Mesothelial cell of epicardium (in vitro differentiated cells): Measurements from ENCODE around the gene EGFL8. TPM values are rescaled to one million over a fixed set of nuclear protein-coding genes. Genes with fewer than 3 reads are reported as not detected.
A peak's percentile ranks its signal among the peaks of the same experiment; 100 is the strongest.

ENCODE experiments used
- DNase-seq, 2 experiments: peaks; one replicate each; pipeline ENCODE4 v3.0.0; 2021; ENCODE audit warnings: low spot score in 2 of 2; ENCODE audit not compliant: unreplicated experiment in 2 of 2
- H3K27ac Mint-ChIP-seq: 2 replicates; pipeline ENCODE4 v1.8.0; 2021; ENCODE audit warnings: mixed read lengths
- H3K27me3 Mint-ChIP-seq: 2 replicates; pipeline ENCODE4 v1.8.0; 2021; ENCODE audit warnings: low read depth, mixed read lengths
- H3K36me3 Mint-ChIP-seq: 2 replicates; pipeline ENCODE4 v1.8.0; 2021; ENCODE audit warnings: mixed read lengths
- H3K4me1 Mint-ChIP-seq: 2 replicates; pipeline ENCODE4 v1.8.0; 2021; ENCODE audit warnings: mixed read lengths
- H3K4me3 Mint-ChIP-seq: 2 replicates; pipeline ENCODE4 v1.8.0; 2021; ENCODE audit warnings: mild to moderate bottlenecking, moderate library complexity, mixed read lengths
- H3K9me3 Mint-ChIP-seq: 2 replicates; pipeline ENCODE4 v1.8.0; 2021; ENCODE audit warnings: mixed read lengths
- total RNA-seq: library from RNA; stranded (reverse); gene quantifications from 3 replicates; pipeline ENCODE4 v1.2.1, GENCODE V29; 2021
- TF ChIP-seq, protein P1 (sequence below): fragments of 200-600 bp; sonication (generic); IDR thresholded peaks from one replicate; pipeline ENCODE4 v1.5.0; 2021; ENCODE audit warnings: antibody characterized with exemption; ENCODE audit not compliant: unreplicated experiment

EGFL8 gene
- 45.7 to 48.3 TPM (median 45.7 TPM) in 3 replicates for total RNA-seq

DNA sequence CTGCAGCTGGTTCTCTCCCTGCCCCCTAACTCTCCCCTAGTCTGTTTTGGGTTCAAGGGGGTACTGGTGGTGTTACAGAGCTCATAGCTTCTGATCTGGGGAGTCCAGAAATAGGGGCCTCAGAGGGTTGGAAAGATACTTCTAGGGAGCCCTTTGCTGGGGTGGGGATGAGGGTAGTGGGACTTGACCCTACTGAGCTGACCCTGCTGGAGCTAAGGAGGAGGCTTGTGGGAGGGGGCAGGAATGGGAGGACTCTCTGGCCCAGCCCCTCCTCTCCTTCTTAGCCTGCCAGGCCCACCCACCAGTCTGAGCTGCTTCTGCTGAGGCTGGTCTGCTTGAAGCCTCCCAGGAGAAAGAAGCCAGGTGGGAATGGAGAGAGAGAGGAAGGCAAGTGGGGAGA, at the start of gene EGFL8:
EGFL8 (plus strand) TSS at position 301 of the 400 bp plus-strand sequence. CDS start 1,571 bp downstream, outside the sequence.
- H3K36me3 Mint-ChIP-seq = peaks cover 38% of the 10 kb centered on the region
- H3K27ac Mint-ChIP-seq = no peak within 1 kb of the TSS
- H3K4me1 Mint-ChIP-seq = peaks cover 4% of the 10 kb centered on the region
- H3K4me3 Mint-ChIP-seq = no peak within 1 kb of the TSS
- no peak for DNase-seq
- no peaks in the 10 kb centered on the region for H3K27me3 Mint-ChIP-seq
- no peaks in the 10 kb centered on the region for H3K9me3 Mint-ChIP-seq
- TF ChIP-seq, protein P1, sequence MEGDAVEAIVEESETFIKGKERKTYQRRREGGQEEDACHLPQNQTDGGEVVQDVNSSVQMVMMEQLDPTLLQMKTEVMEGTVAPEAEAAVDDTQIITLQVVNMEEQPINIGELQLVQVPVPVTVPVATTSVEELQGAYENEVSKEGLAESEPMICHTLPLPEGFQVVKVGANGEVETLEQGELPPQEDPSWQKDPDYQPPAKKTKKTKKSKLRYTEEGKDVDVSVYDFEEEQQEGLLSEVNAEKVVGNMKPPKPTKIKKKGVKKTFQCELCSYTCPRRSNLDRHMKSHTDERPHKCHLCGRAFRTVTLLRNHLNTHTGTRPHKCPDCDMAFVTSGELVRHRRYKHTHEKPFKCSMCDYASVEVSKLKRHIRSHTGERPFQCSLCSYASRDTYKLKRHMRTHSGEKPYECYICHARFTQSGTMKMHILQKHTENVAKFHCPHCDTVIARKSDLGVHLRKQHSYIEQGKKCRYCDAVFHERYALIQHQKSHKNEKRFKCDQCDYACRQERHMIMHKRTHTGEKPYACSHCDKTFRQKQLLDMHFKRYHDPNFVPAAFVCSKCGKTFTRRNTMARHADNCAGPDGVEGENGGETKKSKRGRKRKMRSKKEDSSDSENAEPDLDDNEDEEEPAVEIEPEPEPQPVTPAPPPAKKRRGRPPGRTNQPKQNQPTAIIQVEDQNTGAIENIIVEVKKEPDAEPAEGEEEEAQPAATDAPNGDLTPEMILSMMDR = no peak

DNA sequence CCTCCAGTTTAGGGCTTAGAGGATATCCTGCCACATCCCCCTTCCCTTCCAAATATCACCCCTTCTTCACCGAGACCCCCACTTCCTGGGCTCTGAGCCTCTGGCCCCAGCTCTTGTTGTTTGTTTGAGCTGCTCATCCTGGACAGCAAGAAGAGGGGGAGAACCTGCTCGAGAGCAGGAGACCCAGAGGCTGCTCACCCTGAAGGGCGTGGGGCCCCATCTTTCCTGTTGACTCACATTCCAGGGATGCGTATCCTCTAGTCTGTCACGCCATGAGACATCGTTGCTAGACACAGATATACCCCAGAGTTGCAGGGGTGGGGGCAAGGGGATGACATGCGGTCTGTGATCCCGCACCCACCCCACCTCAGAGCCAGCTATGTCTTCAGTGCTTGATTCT, 49.6 kb upstream of the EGFL8 start:
- TF ChIP-seq, protein P1 = no peak
- Mint-ChIP-seq H3K36me3 (peaks cover 12% of the 10 kb centered on the region), H3K27me3 (peaks cover 2% of the 10 kb centered on the region), H3K27ac (peak overlapping the region; percentile 90), H3K9me3 (no peaks in the 10 kb centered on the region), H3K4me1 (peaks cover 11% of the 10 kb centered on the region), H3K4me3 (no peak overlapping the region)
- no peak for DNase-seq

DNA sequence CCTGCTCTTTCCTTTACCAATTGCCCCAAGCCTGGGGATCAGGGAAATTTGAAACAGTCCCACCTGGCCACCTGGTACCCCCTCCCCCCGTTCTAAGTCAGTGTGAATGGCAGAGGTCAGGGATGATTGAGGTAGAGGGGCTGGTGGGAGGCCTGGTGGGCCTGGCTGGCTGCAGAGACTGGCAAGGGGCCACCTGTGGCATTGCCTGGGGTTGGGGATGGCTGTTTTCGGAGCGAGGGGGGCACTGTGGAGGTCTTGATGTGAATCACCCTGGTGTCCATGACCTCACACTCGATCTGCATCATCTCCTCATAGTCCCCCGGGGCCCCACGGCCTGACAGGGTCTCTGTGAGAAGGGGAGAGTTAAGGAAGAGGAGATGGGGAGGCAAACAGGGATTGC, 48.8 kb upstream of the EGFL8 start:
- H3K4me1 Mint-ChIP-seq = peaks cover 11% of the 10 kb centered on the region
- no peak for DNase-seq
- H3K27me3 Mint-ChIP-seq = no peaks in the 10 kb centered on the region
- H3K4me3 Mint-ChIP-seq = no peak overlapping the region
- H3K9me3 Mint-ChIP-seq = no peaks in the 10 kb centered on the region
- peaks cover 12% of the 10 kb centered on the region for H3K36me3 Mint-ChIP-seq
- TF ChIP-seq, protein P1 = no peak
- no peak overlapping the region for H3K27ac Mint-ChIP-seq

DNA sequence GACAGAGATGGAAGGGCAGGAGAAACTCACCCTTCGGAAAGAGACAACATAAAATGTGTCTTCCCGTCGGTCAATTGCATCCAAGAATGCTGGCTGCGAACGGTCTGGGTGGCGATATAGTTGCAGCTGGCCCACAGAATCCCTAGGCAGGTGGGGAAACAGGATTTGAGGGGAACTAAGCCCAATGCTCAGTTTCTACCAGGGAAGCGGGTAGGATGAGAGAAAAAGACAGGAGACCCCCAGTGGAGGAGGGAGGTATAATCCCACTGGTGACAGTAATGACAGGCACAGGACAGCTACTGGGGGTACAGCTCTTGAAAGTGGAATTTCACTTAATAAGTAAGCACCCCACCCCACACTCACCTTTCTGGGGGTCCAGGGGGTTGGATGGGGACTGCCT, 47.7 kb upstream of the EGFL8 start:
- no peak overlapping the region for H3K27ac Mint-ChIP-seq
- no peak overlapping the region for H3K4me3 Mint-ChIP-seq
- H3K36me3 Mint-ChIP-seq = peaks cover 20% of the 10 kb centered on the region
- TF ChIP-seq, protein P1 = peak; percentile 32
- H3K27me3 Mint-ChIP-seq = no peaks in the 10 kb centered on the region
- no peak for DNase-seq
- H3K4me1 Mint-ChIP-seq = peaks cover 11% of the 10 kb centered on the region
- no peaks in the 10 kb centered on the region for H3K9me3 Mint-ChIP-seq

DNA sequence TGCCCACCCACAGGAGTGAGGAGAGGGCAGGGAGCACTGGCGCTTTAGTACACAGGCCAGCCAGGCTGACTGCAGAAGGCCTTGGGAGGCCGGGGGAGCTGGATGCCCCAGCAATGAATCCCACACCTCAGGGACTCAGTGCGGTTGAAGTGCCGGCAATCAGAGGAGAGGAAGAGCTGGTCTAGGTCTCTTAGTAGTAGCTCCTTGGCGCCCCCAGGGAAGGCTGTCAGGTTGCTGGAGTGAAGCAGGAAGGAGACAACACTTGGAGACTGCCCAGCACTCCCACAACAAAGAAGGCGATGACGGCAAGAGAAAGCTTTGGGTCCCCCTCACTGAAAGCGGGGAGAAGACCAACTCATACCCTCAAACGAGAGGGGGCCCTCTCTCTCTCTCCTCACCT, 46.9 kb upstream of the EGFL8 start:
- no peak overlapping the region for H3K27ac Mint-ChIP-seq
- no peaks in the 10 kb centered on the region for H3K27me3 Mint-ChIP-seq
- TF ChIP-seq, protein P1 = no peak
- peaks cover 11% of the 10 kb centered on the region for H3K4me1 Mint-ChIP-seq
- no peak for DNase-seq
- no peak overlapping the region for H3K4me3 Mint-ChIP-seq
- H3K9me3 Mint-ChIP-seq = no peaks in the 10 kb centered on the region
- H3K36me3 Mint-ChIP-seq = peaks cover 27% of the 10 kb centered on the region
